ENCODE measurements around the gene BMP8A.

The BMP8A gene

DNA sequence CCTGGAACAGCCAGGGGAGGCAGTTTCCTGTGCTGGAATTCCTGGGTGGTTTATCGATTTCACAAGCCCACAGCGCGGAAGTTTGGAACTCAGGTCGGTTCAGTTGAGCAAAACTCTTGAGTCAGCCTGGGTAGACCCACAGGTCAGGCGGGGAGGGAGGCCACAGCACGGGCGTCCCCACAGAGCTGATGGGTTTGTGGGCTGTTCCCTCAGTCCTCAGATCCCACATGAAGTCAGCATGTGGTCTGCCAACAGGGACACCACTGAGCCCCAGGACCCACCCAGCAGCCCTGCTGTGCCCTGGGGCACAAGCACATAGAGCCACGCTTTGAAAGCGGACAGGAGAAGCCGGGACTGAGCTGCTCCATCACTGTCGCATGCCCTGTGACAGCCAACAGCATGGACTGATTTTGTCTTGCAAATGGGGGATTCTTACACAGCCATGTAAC, 17.4 kb downstream of the BMP8A start:
- TF ChIP-seq MYNN (tag by site-specific recombination; IDR thresholded peaks at IDR 0.05; ENCODE audit: borderline replicate concordance): no peak
- TF ChIP-seq, protein P1, sequence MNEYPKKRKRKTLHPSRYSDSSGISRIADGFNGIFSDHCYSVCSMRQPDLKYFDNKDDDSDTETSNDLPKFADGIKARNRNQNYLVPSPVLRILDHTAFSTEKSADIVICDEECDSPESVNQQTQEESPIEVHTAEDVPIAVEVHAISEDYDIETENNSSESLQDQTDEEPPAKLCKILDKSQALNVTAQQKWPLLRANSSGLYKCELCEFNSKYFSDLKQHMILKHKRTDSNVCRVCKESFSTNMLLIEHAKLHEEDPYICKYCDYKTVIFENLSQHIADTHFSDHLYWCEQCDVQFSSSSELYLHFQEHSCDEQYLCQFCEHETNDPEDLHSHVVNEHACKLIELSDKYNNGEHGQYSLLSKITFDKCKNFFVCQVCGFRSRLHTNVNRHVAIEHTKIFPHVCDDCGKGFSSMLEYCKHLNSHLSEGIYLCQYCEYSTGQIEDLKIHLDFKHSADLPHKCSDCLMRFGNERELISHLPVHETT (tag by site-specific recombination; IDR thresholded peaks at IDR 0.05): no peak
- no peak for TF ChIP-seq REPIN1 (tag by site-specific recombination; IDR thresholded peaks at IDR 0.05; ENCODE audit: low read depth)
- TF ChIP-seq ZNF837 (tag by site-specific recombination; IDR thresholded peaks at IDR 0.05): no peak
- no peak for TF ChIP-seq ZNF221 (tag by site-specific recombination; IDR thresholded peaks at IDR 0.05; ENCODE audit: borderline replicate concordance)
- no peak for TF ChIP-seq ZNF426 (tag by site-specific recombination; IDR thresholded peaks at IDR 0.05)
- TF ChIP-seq ZNF112 (tag by site-specific recombination; IDR thresholded peaks at IDR 0.05): no peak
- TF ChIP-seq, protein P2, sequence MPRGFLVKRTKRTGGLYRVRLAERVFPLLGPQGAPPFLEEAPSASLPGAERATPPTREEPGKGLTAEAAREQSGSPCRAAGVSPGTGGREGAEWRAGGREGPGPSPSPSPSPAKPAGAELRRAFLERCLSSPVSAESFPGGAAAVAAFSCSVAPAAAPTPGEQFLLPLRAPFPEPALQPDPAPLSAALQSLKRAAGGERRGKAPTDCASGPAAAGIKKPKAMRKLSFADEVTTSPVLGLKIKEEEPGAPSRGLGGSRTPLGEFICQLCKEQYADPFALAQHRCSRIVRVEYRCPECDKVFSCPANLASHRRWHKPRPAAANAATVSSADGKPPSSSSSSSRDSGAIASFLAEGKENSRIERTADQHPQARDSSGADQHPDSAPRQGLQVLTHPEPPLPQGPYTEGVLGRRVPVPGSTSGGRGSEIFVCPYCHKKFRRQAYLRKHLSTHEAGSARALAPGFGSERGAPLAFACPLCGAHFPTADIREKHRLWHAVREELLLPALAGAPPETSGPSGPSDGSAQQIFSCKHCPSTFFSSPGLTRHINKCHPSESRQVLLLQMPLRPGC (tag by site-specific recombination; IDR thresholded peaks at IDR 0.05): no peak
- no peak for TF ChIP-seq ZNF596 (tag by site-specific recombination; IDR thresholded peaks at IDR 0.05)
- TF ChIP-seq HOXD13 (CRISPR knock-in tag; IDR thresholded peaks at IDR 0.05; ENCODE audit: borderline replicate concordance): no peak
- no peak for TF ChIP-seq ZXDB (tag by site-specific recombination; IDR thresholded peaks at IDR 0.05)
- TF ChIP-seq ZNF121 (tag by site-specific recombination; IDR thresholded peaks at IDR 0.05): no peak
- TF ChIP-seq ZNF184 (tag by site-specific recombination; IDR thresholded peaks at IDR 0.05): no peak
- TF ChIP-seq, protein P3, sequence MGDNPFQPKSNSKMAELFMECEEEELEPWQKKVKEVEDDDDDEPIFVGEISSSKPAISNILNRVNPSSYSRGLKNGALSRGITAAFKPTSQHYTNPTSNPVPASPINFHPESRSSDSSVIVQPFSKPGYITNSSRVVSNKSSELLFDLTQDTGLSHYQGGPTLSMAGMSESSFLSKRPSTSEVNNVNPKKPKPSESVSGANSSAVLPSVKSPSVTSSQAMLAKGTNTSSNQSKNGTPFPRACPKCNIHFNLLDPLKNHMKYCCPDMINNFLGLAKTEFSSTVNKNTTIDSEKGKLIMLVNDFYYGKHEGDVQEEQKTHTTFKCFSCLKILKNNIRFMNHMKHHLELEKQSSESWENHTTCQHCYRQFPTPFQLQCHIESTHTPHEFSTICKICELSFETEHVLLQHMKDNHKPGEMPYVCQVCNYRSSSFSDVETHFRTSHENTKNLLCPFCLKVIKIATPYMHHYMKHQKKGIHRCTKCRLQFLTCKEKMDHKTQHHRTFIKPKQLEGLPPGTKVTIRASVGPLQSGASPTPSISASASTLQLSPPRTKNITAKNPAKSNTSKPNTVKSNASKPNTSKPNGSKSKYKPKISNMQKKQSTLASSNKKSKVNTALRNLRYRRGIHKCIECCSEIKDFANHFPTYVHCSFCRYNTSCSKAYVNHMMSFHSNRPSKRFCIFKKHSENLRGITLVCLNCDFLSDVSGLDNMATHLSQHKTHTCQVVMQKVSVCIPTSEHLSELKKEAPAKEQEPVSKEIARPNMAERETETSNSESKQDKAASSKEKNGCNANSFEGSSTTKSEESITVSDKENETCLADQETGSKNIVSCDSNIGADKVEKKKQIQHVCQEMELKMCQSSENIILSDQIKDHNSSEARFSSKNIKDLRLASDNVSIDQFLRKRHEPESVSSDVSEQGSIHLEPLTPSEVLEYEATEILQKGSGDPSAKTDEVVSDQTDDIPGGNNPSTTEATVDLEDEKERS (tag by site-specific recombination; IDR thresholded peaks at IDR 0.05): no peak
- TF ChIP-seq GLIS1 (tag by site-specific recombination; IDR thresholded peaks at IDR 0.05): 0 out of 2 replicates have a peak, but pooled peaks have one; percentile 8
- TF ChIP-seq ZIC2 (tag by site-specific recombination; IDR thresholded peaks at IDR 0.05): peak; percentile 72
- no peak for TF ChIP-seq ZNF514 (tag by site-specific recombination; IDR thresholded peaks at IDR 0.05)
- no peak for TF ChIP-seq TRIM28 (IDR thresholded peaks at IDR 0.05; ENCODE audit: borderline replicate concordance, low read length)
- TF ChIP-seq ZNF341 (tag by site-specific recombination; IDR thresholded peaks at IDR 0.05; ENCODE audit: low read depth): peak; percentile 27; the same call in 1 of the 2 replicates
- TF ChIP-seq, protein P4, sequence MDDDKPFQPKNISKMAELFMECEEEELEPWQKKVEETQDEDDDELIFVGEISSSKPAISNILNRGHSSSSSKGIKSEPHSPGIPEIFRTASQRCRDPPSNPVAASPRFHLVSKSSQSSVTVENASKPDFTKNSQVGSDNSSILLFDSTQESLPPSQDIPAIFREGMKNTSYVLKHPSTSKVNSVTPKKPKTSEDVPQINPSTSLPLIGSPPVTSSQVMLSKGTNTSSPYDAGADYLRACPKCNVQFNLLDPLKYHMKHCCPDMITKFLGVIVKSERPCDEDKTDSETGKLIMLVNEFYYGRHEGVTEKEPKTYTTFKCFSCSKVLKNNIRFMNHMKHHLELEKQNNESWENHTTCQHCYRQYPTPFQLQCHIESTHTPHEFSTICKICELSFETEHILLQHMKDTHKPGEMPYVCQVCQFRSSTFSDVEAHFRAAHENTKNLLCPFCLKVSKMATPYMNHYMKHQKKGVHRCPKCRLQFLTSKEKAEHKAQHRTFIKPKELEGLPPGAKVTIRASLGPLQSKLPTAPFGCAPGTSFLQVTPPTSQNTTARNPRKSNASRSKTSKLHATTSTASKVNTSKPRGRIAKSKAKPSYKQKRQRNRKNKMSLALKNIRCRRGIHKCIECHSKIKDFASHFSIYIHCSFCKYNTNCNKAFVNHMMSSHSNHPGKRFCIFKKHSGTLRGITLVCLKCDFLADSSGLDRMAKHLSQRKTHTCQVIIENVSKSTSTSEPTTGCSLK (tag by site-specific recombination; IDR thresholded peaks at IDR 0.05): no peak
- TF ChIP-seq ZNF19 (tag by site-specific recombination; IDR thresholded peaks at IDR 0.05; ENCODE audit: low read depth): no peak
- TF ChIP-seq ZNF707 (tag by site-specific recombination; IDR thresholded peaks at IDR 0.05): no peak
- no peak for TF ChIP-seq ZNF660 (tag by site-specific recombination; IDR thresholded peaks at IDR 0.05)
- no peak overlapping the region for H3K27ac ChIP-seq (ENCODE audit: extremely low read depth, low read depth, low read length)
- H3K4me1 ChIP-seq (ENCODE audit: control insufficient read depth, insufficient read depth, low read length): no peaks in the 10 kb centered on the region
- POLR2A ChIA-PET: no interaction called here
- CTCF ChIA-PET: interaction anchor here (1.0 kb wide), 1 partner anchor 30 kb away, joined by 3 read pairs; no protein-coding TSS in a partner anchor
- no peaks in the 10 kb centered on the region for H3K9me3 ChIP-seq (ENCODE audit: control insufficient read depth, insufficient read depth, low read depth, low read length)
- H3K4me3 ChIP-seq (ENCODE audit: low read depth, low read length): no peak overlapping the region
- no peaks in the 10 kb centered on the region for H3K36me3 ChIP-seq (ENCODE audit: control insufficient read depth in 2 of 2, insufficient read depth in 1 of 2, low read length in 2 of 2)

Data from HEK293 (cell line).